GM23338 (cell line): ENCODE data around the gene TMEM14A. TPM values are rescaled to one million over a fixed set of nuclear protein-coding genes. Genes with fewer than 3 reads are reported as not detected.

Source experiments
- ATAC-seq: fragments of 200-7000 bp; cut with Tn5 transposase; 3 replicates; pipeline ENCODE4 v1.9.1; 2020
- DNase-seq: peaks from one replicate; pipeline ENCODE4 v3.0.0-alpha.2; 2015; ENCODE audit warnings: low spot score
- H2AFZ ChIP-seq: fragments of 200-600 bp; sonication (generic); 2 replicates; pipeline ENCODE4 v1.8.0; 2016; ENCODE audit warnings: antibody characterized with exemption, mild to moderate bottlenecking, moderate library complexity
- H3F3A ChIP-seq: fragments of 200-600 bp; sonication (generic); replicated peaks from 2 replicates; pipeline ENCODE4 v1.8.0; 2017; ENCODE audit warnings: antibody characterized with exemption, mixed run types, low read depth
- H3K27ac ChIP-seq: fragments of 200-600 bp; sonication (generic); 2 replicates; pipeline ENCODE4 v1.6.1; 2016; ENCODE audit warnings: low read depth
- H3K27me3 ChIP-seq: fragments of 200-600 bp; sonication (generic); 2 replicates; pipeline ENCODE4 v1.8.0; 2016; ENCODE audit warnings: mild to moderate bottlenecking, mixed run types, moderate library complexity; ENCODE audit not compliant: insufficient read depth
- H3K36me3 ChIP-seq: fragments of 200-600 bp; sonication (generic); 2 replicates; pipeline ENCODE4 v1.8.0; 2016; ENCODE audit warnings: mild to moderate bottlenecking; ENCODE audit not compliant: insufficient read depth
- H3K4me1 ChIP-seq: fragments of 200-600 bp; sonication (generic); 2 replicates; pipeline ENCODE4 v1.8.0; 2016; ENCODE audit warnings: mild to moderate bottlenecking, moderate library complexity; ENCODE audit not compliant: insufficient read depth
- H3K4me2 ChIP-seq: fragments of 200-600 bp; sonication (generic); 2 replicates; pipeline ENCODE4 v1.7.1; 2017; ENCODE audit warnings: mixed run types
- H3K4me3 ChIP-seq: fragments of 200-600 bp; sonication (generic); 2 replicates; pipeline ENCODE4 v1.6.1; 2016; ENCODE audit warnings: mixed run types
- H3K79me2 ChIP-seq: fragments of 200-600 bp; sonication (generic); replicated peaks from 2 replicates; pipeline ENCODE4 v1.8.0; 2017; ENCODE audit warnings: mild to moderate bottlenecking; ENCODE audit not compliant: insufficient read depth
- H3K9me2 ChIP-seq: fragments of 200-600 bp; sonication (generic); 2 replicates; pipeline ENCODE4 v1.8.0; 2017; ENCODE audit not compliant: insufficient read depth
- H4K20me1 ChIP-seq: fragments of 200-600 bp; sonication (generic); replicated peaks from 2 replicates; pipeline ENCODE4 v1.8.0; 2017; ENCODE audit warnings: mild to moderate bottlenecking; ENCODE audit not compliant: insufficient read depth
- H3K27ac Mint-ChIP-seq: 2 replicates; pipeline ENCODE4 v1.8.0; 2020; ENCODE audit warnings: inconsistent platforms, mild to moderate bottlenecking, moderate library complexity, mixed read lengths
- H3K27me3 Mint-ChIP-seq: 3 replicates; pipeline ENCODE4 v1.8.0; 2022; ENCODE audit warnings: low read depth, mild to moderate bottlenecking, moderate library complexity, mixed read lengths, inconsistent platforms; ENCODE audit not compliant: insufficient read depth, poor library complexity
- H3K36me3 Mint-ChIP-seq: 3 replicates; pipeline ENCODE4 v1.8.0; 2021; ENCODE audit warnings: low read depth, mild to moderate bottlenecking, inconsistent platforms, moderate library complexity, mixed read lengths
- H3K4me1 Mint-ChIP-seq: 3 replicates; pipeline ENCODE4 v1.8.0; 2020; ENCODE audit warnings: mild to moderate bottlenecking, inconsistent platforms, mixed read lengths
- H3K4me3 Mint-ChIP-seq: 3 replicates; pipeline ENCODE4 v1.8.0; 2021; ENCODE audit warnings: moderate library complexity, mild to moderate bottlenecking, inconsistent platforms, mixed read lengths
- H3K9me3 Mint-ChIP-seq: 3 replicates; pipeline ENCODE4 v1.8.0; 2020; ENCODE audit warnings: moderate library complexity, mild to moderate bottlenecking, inconsistent platforms, mixed read lengths
- CREB1 ChIP-seq: fragments of 250-450 bp; sonication (Bioruptor Pico); IDR thresholded peaks from 2 replicates; pipeline ENCODE4 v1.5.0; 2020; ENCODE audit warnings: low read depth, mild to moderate bottlenecking, moderate library complexity
- EZH2 ChIP-seq: fragments of 200-600 bp; sonication (generic); IDR thresholded peaks from one replicate; pipeline ENCODE4 v1.8.0; 2017; ENCODE audit warnings: antibody characterized with exemption, mild to moderate bottlenecking, low read depth; ENCODE audit not compliant: unreplicated experiment
- EZH2phosphoT487 ChIP-seq: fragments of 200-600 bp; sonication (generic); IDR thresholded peaks from one replicate; pipeline ENCODE4 v1.8.1; 2018; ENCODE audit warnings: antibody characterized with exemption; ENCODE audit not compliant: unreplicated experiment
- JUNB ChIP-seq: IDR thresholded peaks from one replicate; pipeline ENCODE4 v1.6.1; 2016; ENCODE audit warnings: antibody characterized with exemption; ENCODE audit not compliant: unreplicated experiment
- POLR2AphosphoS5 ChIP-seq: IDR thresholded peaks from 2 replicates; pipeline ENCODE4 v1.6.1; 2016; ENCODE audit warnings: antibody characterized with exemption, low read depth
- STAT1 ChIP-seq: IDR thresholded peaks from one replicate; pipeline ENCODE4 v1.6.1; 2016; ENCODE audit warnings: antibody characterized with exemption; ENCODE audit not compliant: unreplicated experiment
- ZNF114 ChIP-seq: fragments of 250-450 bp; sonication (Bioruptor Pico); IDR thresholded peaks from 2 replicates; pipeline ENCODE4 v1.5.0; 2020; ENCODE audit warnings: mild to moderate bottlenecking, moderate library complexity
- ZNF331 ChIP-seq: fragments of 250-450 bp; sonication (Bioruptor Pico); IDR thresholded peaks from 2 replicates; pipeline ENCODE4 v1.5.0; 2020; ENCODE audit warnings: low read depth, mild to moderate bottlenecking, moderate library complexity
- polyA plus RNA-seq: library from polyadenylated mRNA; unstranded; fragments of >200 nt; fragmentation: Nextera tagmentation; extraction: Ambion mirVana; gene quantifications from 2 replicates; pipeline ENCODE4 v1.2.1, GENCODE V29; 2016
- total RNA-seq: library from RNA; depleted of rRNA; stranded (reverse); fragments of >200 nt; shearing (Covaris generic); gene quantifications from 2 replicates; pipeline ENCODE4 v1.2.3, GENCODE V29; 2014
- TF ChIP-seq, protein P1 (sequence below): IDR thresholded peaks from one replicate; pipeline ENCODE4 v1.6.1; 2018; ENCODE audit warnings: antibody characterized with exemption; ENCODE audit not compliant: unreplicated experiment
- TF ChIP-seq, protein P2 (sequence below): fragments of 250-450 bp; sonication (Bioruptor Pico); IDR thresholded peaks from 2 replicates; pipeline ENCODE4 v1.5.0; 2020; ENCODE audit warnings: mild to moderate bottlenecking, moderate library complexity
- TF ChIP-seq, protein P3 (sequence below), 2 experiments: fragments of 200-600 bp in 1 of 2; sonication (generic) in 1 of 2; conservative IDR thresholded peaks; 2 replicates each; pipeline versions ENCODE4 v1.5.1 to v1.6.1; 2016 to 2017; ENCODE audit warnings: antibody characterized with exemption in 2 of 2, low read depth in 2 of 2, mild to moderate bottlenecking in 2 of 2, moderate library complexity in 1 of 2

TMEM14A gene
- total and polyA plus RNA-seq, 2 experiments from 2014 or later = 13.9 to 36.0 TPM

DNA sequence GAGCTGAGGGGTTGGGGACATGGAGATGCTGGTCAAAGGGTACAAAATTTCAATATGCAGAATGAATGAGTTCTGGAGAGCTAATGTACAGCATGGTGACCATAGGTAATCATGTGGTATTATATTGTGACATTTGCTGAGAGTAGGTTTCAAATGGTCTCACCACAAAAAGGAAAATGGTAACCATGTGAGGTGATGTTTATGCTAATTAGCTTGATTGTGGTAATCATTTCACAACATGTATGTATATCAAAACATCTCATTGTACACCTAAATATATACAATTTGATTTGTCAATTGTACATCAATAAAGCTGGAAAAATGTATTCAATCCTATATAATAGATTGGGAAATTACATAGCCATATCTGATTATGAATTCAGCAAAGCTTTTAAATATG lies 29.5 kb upstream of the TMEM14A start:
- Mint-ChIP-seq H3K4me3 (no peak overlapping the region), H3K27me3 (peaks cover 4% of the 10 kb centered on the region), H3K27ac (no peak overlapping the region), H3K9me3 (peaks cover 5% of the 10 kb centered on the region; the same call in 2 of the 3 replicates), H3K36me3 (no peaks in the 10 kb centered on the region), H3K4me1 (no peaks in the 10 kb centered on the region)
- Histone ChIP-seq H3K36me3 (no peaks in the 10 kb centered on the region; the same call in 1 of the 2 replicates), H3K27me3 (no peaks in the 10 kb centered on the region), H3K79me2 (no peaks in the 10 kb centered on the region), H2AFZ (no peak overlapping the region), H3K4me3 (no peak overlapping the region), H3K4me1 (no peaks in the 10 kb centered on the region), H3K27ac (no peak overlapping the region), H3K9me2 (no peaks in the 10 kb centered on the region), H3K4me2 (no peak overlapping the region), H3F3A (no peaks in the 10 kb centered on the region), H4K20me1 (no peaks in the 10 kb centered on the region)
- DNase-seq = no peak
- TF ChIP-seq POLR2AphosphoS5 (no peak), CREB1 (no peak), EZH2 (no peak), ZNF114 (CRISPR knock-in tag) (no peak), JUNB (no peak), STAT1 (no peak), EZH2phosphoT487 (no peak), ZNF331 (CRISPR knock-in tag) (no peak)
- TF ChIP-seq, protein P1, sequence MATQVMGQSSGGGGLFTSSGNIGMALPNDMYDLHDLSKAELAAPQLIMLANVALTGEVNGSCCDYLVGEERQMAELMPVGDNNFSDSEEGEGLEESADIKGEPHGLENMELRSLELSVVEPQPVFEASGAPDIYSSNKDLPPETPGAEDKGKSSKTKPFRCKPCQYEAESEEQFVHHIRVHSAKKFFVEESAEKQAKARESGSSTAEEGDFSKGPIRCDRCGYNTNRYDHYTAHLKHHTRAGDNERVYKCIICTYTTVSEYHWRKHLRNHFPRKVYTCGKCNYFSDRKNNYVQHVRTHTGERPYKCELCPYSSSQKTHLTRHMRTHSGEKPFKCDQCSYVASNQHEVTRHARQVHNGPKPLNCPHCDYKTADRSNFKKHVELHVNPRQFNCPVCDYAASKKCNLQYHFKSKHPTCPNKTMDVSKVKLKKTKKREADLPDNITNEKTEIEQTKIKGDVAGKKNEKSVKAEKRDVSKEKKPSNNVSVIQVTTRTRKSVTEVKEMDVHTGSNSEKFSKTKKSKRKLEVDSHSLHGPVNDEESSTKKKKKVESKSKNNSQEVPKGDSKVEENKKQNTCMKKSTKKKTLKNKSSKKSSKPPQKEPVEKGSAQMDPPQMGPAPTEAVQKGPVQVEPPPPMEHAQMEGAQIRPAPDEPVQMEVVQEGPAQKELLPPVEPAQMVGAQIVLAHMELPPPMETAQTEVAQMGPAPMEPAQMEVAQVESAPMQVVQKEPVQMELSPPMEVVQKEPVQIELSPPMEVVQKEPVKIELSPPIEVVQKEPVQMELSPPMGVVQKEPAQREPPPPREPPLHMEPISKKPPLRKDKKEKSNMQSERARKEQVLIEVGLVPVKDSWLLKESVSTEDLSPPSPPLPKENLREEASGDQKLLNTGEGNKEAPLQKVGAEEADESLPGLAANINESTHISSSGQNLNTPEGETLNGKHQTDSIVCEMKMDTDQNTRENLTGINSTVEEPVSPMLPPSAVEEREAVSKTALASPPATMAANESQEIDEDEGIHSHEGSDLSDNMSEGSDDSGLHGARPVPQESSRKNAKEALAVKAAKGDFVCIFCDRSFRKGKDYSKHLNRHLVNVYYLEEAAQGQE = no peak
- TF ChIP-seq, protein P2, sequence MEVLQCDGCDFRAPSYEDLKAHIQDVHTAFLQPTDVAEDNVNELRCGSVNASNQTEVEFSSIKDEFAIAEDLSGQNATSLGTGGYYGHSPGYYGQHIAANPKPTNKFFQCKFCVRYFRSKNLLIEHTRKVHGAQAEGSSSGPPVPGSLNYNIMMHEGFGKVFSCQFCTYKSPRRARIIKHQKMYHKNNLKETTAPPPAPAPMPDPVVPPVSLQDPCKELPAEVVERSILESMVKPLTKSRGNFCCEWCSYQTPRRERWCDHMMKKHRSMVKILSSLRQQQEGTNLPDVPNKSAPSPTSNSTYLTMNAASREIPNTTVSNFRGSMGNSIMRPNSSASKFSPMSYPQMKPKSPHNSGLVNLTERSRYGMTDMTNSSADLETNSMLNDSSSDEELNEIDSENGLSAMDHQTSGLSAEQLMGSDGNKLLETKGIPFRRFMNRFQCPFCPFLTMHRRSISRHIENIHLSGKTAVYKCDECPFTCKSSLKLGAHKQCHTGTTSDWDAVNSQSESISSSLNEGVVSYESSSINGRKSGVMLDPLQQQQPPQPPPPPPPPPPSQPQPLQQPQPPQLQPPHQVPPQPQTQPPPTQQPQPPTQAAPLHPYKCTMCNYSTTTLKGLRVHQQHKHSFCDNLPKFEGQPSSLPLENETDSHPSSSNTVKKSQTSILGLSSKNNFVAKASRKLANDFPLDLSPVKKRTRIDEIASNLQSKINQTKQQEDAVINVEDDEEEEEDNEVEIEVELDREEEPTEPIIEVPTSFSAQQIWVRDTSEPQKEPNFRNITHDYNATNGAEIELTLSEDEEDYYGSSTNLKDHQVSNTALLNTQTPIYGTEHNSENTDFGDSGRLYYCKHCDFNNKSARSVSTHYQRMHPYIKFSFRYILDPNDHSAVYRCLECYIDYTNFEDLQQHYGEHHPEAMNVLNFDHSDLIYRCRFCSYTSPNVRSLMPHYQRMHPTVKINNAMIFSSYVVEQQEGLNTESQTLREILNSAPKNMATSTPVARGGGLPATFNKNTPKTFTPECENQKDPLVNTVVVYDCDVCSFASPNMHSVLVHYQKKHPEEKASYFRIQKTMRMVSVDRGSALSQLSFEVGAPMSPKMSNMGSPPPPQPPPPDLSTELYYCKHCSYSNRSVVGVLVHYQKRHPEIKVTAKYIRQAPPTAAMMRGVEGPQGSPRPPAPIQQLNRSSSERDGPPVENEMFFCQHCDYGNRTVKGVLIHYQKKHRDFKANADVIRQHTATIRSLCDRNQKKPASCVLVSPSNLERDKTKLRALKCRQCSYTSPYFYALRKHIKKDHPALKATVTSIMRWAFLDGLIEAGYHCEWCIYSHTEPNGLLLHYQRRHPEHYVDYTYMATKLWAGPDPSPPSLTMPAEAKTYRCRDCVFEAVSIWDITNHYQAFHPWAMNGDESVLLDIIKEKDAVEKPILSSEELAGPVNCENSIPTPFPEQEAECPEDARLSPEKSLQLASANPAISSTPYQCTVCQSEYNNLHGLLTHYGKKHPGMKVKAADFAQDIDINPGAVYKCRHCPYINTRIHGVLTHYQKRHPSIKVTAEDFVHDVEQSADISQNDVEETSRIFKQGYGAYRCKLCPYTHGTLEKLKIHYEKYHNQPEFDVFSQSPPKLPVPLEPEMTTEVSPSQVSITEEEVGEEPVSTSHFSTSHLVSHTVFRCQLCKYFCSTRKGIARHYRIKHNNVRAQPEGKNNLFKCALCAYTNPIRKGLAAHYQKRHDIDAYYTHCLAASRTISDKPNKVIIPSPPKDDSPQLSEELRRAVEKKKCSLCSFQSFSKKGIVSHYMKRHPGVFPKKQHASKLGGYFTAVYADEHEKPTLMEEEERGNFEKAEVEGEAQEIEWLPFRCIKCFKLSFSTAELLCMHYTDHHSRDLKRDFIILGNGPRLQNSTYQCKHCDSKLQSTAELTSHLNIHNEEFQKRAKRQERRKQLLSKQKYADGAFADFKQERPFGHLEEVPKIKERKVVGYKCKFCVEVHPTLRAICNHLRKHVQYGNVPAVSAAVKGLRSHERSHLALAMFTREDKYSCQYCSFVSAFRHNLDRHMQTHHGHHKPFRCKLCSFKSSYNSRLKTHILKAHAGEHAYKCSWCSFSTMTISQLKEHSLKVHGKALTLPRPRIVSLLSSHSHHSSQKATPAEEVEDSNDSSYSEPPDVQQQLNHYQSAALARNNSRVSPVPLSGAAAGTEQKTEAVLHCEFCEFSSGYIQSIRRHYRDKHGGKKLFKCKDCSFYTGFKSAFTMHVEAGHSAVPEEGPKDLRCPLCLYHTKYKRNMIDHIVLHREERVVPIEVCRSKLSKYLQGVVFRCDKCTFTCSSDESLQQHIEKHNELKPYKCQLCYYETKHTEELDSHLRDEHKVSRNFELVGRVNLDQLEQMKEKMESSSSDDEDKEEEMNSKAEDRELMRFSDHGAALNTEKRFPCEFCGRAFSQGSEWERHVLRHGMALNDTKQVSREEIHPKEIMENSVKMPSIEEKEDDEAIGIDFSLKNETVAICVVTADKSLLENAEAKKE (CRISPR knock-in tag) = no peak
- TF ChIP-seq, protein P3, sequence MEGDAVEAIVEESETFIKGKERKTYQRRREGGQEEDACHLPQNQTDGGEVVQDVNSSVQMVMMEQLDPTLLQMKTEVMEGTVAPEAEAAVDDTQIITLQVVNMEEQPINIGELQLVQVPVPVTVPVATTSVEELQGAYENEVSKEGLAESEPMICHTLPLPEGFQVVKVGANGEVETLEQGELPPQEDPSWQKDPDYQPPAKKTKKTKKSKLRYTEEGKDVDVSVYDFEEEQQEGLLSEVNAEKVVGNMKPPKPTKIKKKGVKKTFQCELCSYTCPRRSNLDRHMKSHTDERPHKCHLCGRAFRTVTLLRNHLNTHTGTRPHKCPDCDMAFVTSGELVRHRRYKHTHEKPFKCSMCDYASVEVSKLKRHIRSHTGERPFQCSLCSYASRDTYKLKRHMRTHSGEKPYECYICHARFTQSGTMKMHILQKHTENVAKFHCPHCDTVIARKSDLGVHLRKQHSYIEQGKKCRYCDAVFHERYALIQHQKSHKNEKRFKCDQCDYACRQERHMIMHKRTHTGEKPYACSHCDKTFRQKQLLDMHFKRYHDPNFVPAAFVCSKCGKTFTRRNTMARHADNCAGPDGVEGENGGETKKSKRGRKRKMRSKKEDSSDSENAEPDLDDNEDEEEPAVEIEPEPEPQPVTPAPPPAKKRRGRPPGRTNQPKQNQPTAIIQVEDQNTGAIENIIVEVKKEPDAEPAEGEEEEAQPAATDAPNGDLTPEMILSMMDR (conservative IDR thresholded peaks at IDR 0.05; ENCODE audit: low read depth in 2 of 2) = no peak
- no peak for ATAC-seq
